ENCODE measurements around the gene SGMS1. TPM values are rescaled to one million over a fixed set of nuclear protein-coding genes. Genes with fewer than 3 reads are reported as not detected.

SGMS1 gene
- total and polyA plus RNA-seq, 2 experiments from 2014 or later: 15.0 to 34.7 TPM

DNA sequence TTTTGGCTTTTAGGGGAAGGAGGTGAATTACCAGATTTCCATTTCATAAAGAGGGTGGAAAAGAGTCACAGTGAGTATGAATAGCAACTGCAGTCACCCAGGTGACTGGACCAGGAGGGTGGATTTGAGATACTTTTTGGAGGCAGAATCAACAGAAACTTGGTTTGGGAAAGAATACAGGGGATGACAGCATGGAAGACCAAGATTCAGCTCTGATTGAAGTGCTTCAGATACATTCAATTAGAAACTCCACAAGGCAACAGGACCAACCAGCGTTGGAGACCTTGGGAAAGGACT, 83.0 kb downstream of the SGMS1 start (continued):
- TF ChIP-seq EZH2 (IDR thresholded peaks at IDR 0.05; ENCODE audit: low read depth, unreplicated experiment): no peak
- TF ChIP-seq, protein P1, sequence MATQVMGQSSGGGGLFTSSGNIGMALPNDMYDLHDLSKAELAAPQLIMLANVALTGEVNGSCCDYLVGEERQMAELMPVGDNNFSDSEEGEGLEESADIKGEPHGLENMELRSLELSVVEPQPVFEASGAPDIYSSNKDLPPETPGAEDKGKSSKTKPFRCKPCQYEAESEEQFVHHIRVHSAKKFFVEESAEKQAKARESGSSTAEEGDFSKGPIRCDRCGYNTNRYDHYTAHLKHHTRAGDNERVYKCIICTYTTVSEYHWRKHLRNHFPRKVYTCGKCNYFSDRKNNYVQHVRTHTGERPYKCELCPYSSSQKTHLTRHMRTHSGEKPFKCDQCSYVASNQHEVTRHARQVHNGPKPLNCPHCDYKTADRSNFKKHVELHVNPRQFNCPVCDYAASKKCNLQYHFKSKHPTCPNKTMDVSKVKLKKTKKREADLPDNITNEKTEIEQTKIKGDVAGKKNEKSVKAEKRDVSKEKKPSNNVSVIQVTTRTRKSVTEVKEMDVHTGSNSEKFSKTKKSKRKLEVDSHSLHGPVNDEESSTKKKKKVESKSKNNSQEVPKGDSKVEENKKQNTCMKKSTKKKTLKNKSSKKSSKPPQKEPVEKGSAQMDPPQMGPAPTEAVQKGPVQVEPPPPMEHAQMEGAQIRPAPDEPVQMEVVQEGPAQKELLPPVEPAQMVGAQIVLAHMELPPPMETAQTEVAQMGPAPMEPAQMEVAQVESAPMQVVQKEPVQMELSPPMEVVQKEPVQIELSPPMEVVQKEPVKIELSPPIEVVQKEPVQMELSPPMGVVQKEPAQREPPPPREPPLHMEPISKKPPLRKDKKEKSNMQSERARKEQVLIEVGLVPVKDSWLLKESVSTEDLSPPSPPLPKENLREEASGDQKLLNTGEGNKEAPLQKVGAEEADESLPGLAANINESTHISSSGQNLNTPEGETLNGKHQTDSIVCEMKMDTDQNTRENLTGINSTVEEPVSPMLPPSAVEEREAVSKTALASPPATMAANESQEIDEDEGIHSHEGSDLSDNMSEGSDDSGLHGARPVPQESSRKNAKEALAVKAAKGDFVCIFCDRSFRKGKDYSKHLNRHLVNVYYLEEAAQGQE (IDR thresholded peaks at IDR 0.05; ENCODE audit: unreplicated experiment): no peak
- TF ChIP-seq POLR2AphosphoS5 (IDR thresholded peaks at IDR 0.05; ENCODE audit: low read depth): no peak
- no peak for TF ChIP-seq ZNF114 (CRISPR knock-in tag; IDR thresholded peaks at IDR 0.05)
- no peak for TF ChIP-seq NANOG (IDR thresholded peaks at IDR 0.05; ENCODE audit: borderline replicate concordance)
- no peak for TF ChIP-seq CTCF (conservative IDR thresholded peaks at IDR 0.05; ENCODE audit: low read depth in 2 of 2)
- no peak for TF ChIP-seq STAT1 (IDR thresholded peaks at IDR 0.05; ENCODE audit: unreplicated experiment)
- TF ChIP-seq CREB1 (CRISPR knock-in tag; IDR thresholded peaks at IDR 0.05; ENCODE audit: low read depth): no peak
- TF ChIP-seq ETS1 (IDR thresholded peaks at IDR 0.05): no peak

GRCh38 chr10:50540069-50540825, 83.5 kb downstream of the SGMS1 start:
- H4K20me1 ChIP-seq (replicated peaks; ENCODE audit: insufficient read depth): no peaks in the 10 kb centered on the region
- no peaks in the 10 kb centered on the region for H3K27me3 ChIP-seq (ENCODE audit: insufficient read depth)
- Mint-ChIP-seq H3K36me3 (ENCODE audit: low read depth) (no peaks in the 10 kb centered on the region), H3K9me3 (no peaks in the 10 kb centered on the region), H3K4me1 (peaks cover 27% of the 10 kb centered on the region), H3K4me3 (no peak overlapping the region), H3K27me3 (ENCODE audit: insufficient read depth, low read depth, poor library complexity) (peaks cover 14% of the 10 kb centered on the region), H3K27ac (no peak overlapping the region)
- peaks cover 62% of the 10 kb centered on the region for H3K79me2 ChIP-seq (replicated peaks; ENCODE audit: insufficient read depth)
- H3K36me3 ChIP-seq (ENCODE audit: insufficient read depth): no peaks in the 10 kb centered on the region
- H3K4me2 ChIP-seq: no peak overlapping the region
- no peaks in the 10 kb centered on the region for H3F3A ChIP-seq (replicated peaks; ENCODE audit: low read depth)
- H3K4me1 ChIP-seq (ENCODE audit: insufficient read depth): peaks cover 6% of the 10 kb centered on the region
- H3K27ac ChIP-seq (ENCODE audit: low read depth): no peak overlapping the region
- H3K4me3 ChIP-seq: no peak overlapping the region
- TF ChIP-seq EZH2phosphoT487 (IDR thresholded peaks at IDR 0.05; ENCODE audit: unreplicated experiment) (no peak), EZH2 (IDR thresholded peaks at IDR 0.05; ENCODE audit: low read depth, unreplicated experiment) (no peak), CREB1 (CRISPR knock-in tag; IDR thresholded peaks at IDR 0.05; ENCODE audit: low read depth) (no peak), NANOG (IDR thresholded peaks at IDR 0.05; ENCODE audit: borderline replicate concordance) (no peak)
- TF ChIP-seq, protein P1 (IDR thresholded peaks at IDR 0.05; ENCODE audit: unreplicated experiment): no peak
- ATAC-seq (no peak), DNase-seq (ENCODE audit: low spot score) (no peak)
- H2AFZ ChIP-seq: no peak overlapping the region
- 0 out of 2 replicates have a peak, but pooled peaks cover 2% of the 10 kb centered on the region for H3K9me2 ChIP-seq (ENCODE audit: insufficient read depth)
